Vagina (tissue), 2 donors: ENCODE results near the gene ABCF2.

Experiments
- POLR2A ChIP-seq, 2 donors: fragments of 450-650 bp; IDR thresholded peaks; one replicate each; pipeline ENCODE4 v1.6.1; 2017; ENCODE audit warnings: antibody characterized with exemption in 2 of 2, mild to moderate bottlenecking in 2 of 2, moderate library complexity in 2 of 2
- POLR2AphosphoS5 ChIP-seq, 2 donors: sonication (generic); formaldehyde crosslinking; IDR thresholded peaks; one replicate each; pipeline ENCODE4 v1.9.0; 2017; ENCODE audit warnings: antibody characterized with exemption in 2 of 2, mild to moderate bottlenecking in 2 of 2, low read depth in 1 of 2; ENCODE audit not compliant: insufficient read depth in 1 of 2
- TF ChIP-seq, protein P1 (sequence below), 3 experiments: fragments of 450-650 bp in 2 of 3; fragments of 200-600 bp in 1 of 3; sonication (generic) in 1 of 3; IDR thresholded peaks; one replicate each; pipeline ENCODE4 v1.5.1; 2017 to 2019; ENCODE audit warnings: antibody characterized with exemption in 3 of 3, mild to moderate bottlenecking in 2 of 3, moderate library complexity in 2 of 3

DNA sequence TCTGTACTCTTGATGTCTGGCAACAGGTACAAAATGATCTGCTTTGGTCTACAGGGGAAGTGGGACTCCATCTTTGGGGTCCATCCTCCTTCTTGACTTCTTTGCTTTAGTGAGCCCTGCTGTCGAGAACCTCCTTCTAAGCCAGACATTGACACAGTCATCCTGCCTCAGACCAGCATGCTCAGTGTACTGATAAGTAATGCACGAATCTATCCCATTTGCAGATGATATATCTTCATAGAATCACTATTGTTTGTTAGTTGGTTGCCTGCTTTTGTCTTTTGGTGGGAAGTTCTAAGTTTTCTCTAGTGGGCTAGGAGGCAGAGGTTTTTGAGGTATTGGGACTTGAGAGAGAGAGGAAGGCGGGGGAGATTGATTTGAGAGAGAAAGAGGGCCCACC lies 25.7 kb downstream of the ABCF2 start:
- TF ChIP-seq, protein P1, sequence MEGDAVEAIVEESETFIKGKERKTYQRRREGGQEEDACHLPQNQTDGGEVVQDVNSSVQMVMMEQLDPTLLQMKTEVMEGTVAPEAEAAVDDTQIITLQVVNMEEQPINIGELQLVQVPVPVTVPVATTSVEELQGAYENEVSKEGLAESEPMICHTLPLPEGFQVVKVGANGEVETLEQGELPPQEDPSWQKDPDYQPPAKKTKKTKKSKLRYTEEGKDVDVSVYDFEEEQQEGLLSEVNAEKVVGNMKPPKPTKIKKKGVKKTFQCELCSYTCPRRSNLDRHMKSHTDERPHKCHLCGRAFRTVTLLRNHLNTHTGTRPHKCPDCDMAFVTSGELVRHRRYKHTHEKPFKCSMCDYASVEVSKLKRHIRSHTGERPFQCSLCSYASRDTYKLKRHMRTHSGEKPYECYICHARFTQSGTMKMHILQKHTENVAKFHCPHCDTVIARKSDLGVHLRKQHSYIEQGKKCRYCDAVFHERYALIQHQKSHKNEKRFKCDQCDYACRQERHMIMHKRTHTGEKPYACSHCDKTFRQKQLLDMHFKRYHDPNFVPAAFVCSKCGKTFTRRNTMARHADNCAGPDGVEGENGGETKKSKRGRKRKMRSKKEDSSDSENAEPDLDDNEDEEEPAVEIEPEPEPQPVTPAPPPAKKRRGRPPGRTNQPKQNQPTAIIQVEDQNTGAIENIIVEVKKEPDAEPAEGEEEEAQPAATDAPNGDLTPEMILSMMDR (IDR thresholded peaks at IDR 0.05): no peak
- TF ChIP-seq POLR2A (IDR thresholded peaks at IDR 0.05): no peak
- no peak for TF ChIP-seq POLR2AphosphoS5 (IDR thresholded peaks at IDR 0.05; ENCODE audit: insufficient read depth in 1 of 2, low read depth in 1 of 2)
